B cell (primary cell): ENCODE measurements around the gene RIC1. TPM values are rescaled to one million over a fixed set of nuclear protein-coding genes. Genes with fewer than 3 reads are reported as not detected.

Experiments
- ATAC-seq: fragments of 200-7000 bp; cut with Tn5 transposase; one replicate; pipeline ENCODE4 v1.10.0; 2021; ENCODE audit warnings: low read depth, mild to moderate bottlenecking, moderate number of reproducible peaks, moderate library complexity
- CTCF ChIA-PET: fragments of 350-600 bp; sonication (Branson Sonifier 250); formaldehyde crosslinking; loops from one replicate; lab custom pipeline; 2021; ENCODE audit warnings: antibody characterized with exemption, inconsistent platforms; lab: Charles Lee
- POLR2A ChIA-PET: fragments of 350-600 bp; sonication (Branson Sonifier 250); formaldehyde crosslinking; loops from one replicate; lab custom pipeline; 2021; ENCODE audit warnings: antibody characterized with exemption; lab: Charles Lee
- DNase-seq: peaks from one replicate; pipeline ENCODE4 v3.0.0; 2013
- H2AFZ ChIP-seq: 2 replicates; pipeline ENCODE4 v1.6.1; 2012; ENCODE audit warnings: mild to moderate bottlenecking, low read depth, low read length; ENCODE audit not compliant: insufficient read depth, poor library complexity, severe bottlenecking
- H3K27ac ChIP-seq, 2 donors: 1 replicate in 1 of 2; 2 replicates in 1 of 2; pipeline ENCODE4 v1.5.1; 2012 to 2013; ENCODE audit warnings: low read length in 2 of 2, mild to moderate bottlenecking in 2 of 2, moderate library complexity in 1 of 2
- H3K27me3 ChIP-seq, 4 experiments: fragments of 200-600 bp in 1 of 4; sonication (generic) in 1 of 4; replicated peaks in 1 of 4; 1 replicate in 2 of 4; 2 replicates in 2 of 4; pipeline versions ENCODE4 v1.6.1 to v1.7.0; 2013 to 2016; ENCODE audit warnings: low read length in 3 of 4, mild to moderate bottlenecking in 2 of 4, mixed read lengths in 1 of 4, moderate library complexity in 1 of 4; ENCODE audit not compliant: insufficient read depth in 4 of 4, control insufficient read depth in 3 of 4; ENCODE audit errors: control extremely low read depth in 1 of 4
- H3K36me3 ChIP-seq, 2 experiments: replicated peaks in 1 of 2; 1 replicate in 1 of 2; 2 replicates in 1 of 2; pipeline versions ENCODE4 v1.6.1 to v1.7.1; 2013; ENCODE audit warnings: low read length in 1 of 2; ENCODE audit not compliant: insufficient read depth in 2 of 2, control insufficient read depth in 1 of 2; ENCODE audit errors: control extremely low read depth in 1 of 2, extremely low read depth in 1 of 2
- H3K4me1 ChIP-seq, 2 donors: fragments of 200-600 bp in 1 of 2; sonication (generic) in 1 of 2; 1 replicate in 1 of 2; 2 replicates in 1 of 2; pipeline versions ENCODE4 v1.5.1 to v1.6.1; 2013 to 2017; ENCODE audit warnings: low read length in 2 of 2; ENCODE audit not compliant: control insufficient read depth in 2 of 2, insufficient read depth in 2 of 2
- H3K4me2 ChIP-seq: replicated peaks from 2 replicates; pipeline ENCODE3; 2012; ENCODE audit warnings: mild to moderate bottlenecking, low read depth, low read length; ENCODE audit not compliant: poor library complexity, severe bottlenecking
- H3K4me3 ChIP-seq, 5 experiments: fragments of 200-600 bp in 1 of 5; sonication (generic) in 1 of 5; 1 replicate in 3 of 5; 2 replicates in 2 of 5; pipeline versions ENCODE4 v1.5.1 to v1.7.0; 2011 to 2016; ENCODE audit warnings: low read length in 4 of 5, mild to moderate bottlenecking in 4 of 5, low read depth in 2 of 5, control low read depth in 1 of 5, moderate library complexity in 1 of 5; ENCODE audit not compliant: insufficient read depth in 1 of 5; ENCODE audit errors: control extremely low read depth in 1 of 5, extremely low read depth in 1 of 5
- H3K79me2 ChIP-seq: fragments of 200-600 bp; sonication (generic); one replicate; pipeline ENCODE4 v1.6.0; 2016; ENCODE audit warnings: low read length; ENCODE audit not compliant: control insufficient read depth, insufficient read depth
- H3K9ac ChIP-seq: fragments of 200-600 bp; sonication (generic); 2 replicates; pipeline ENCODE4 v1.6.1; 2017; ENCODE audit warnings: mild to moderate bottlenecking, low read length, moderate library complexity
- H3K9me3 ChIP-seq, 3 donors: one replicate each; pipeline versions ENCODE4 v1.6.1 to v1.7.1; 2013; ENCODE audit warnings: low read length in 2 of 3; ENCODE audit not compliant: control insufficient read depth in 2 of 3, insufficient read depth in 1 of 3; ENCODE audit errors: control extremely low read depth in 1 of 3
- H4K20me1 ChIP-seq: 2 replicates; pipeline ENCODE4 v1.6.0; 2012; ENCODE audit warnings: mild to moderate bottlenecking, low read length; ENCODE audit not compliant: insufficient read depth, control insufficient read depth, poor library complexity, severe bottlenecking
- H3K27ac Mint-ChIP-seq: one replicate; pipeline ENCODE4 v1.8.0; 2021; ENCODE audit warnings: mixed read lengths
- H3K27me3 Mint-ChIP-seq: one replicate; pipeline ENCODE4 v1.8.0; 2021; ENCODE audit warnings: mixed read lengths
- H3K4me1 Mint-ChIP-seq: one replicate; pipeline ENCODE4 v1.8.0; 2021; ENCODE audit warnings: mixed read lengths
- H3K4me3 Mint-ChIP-seq: one replicate; pipeline ENCODE4 v1.8.0; 2021; ENCODE audit warnings: mixed read lengths
- H3K9me3 Mint-ChIP-seq: one replicate; pipeline ENCODE4 v1.8.0; 2022; ENCODE audit warnings: mixed read lengths; ENCODE audit not compliant: insufficient read depth
- CTCF ChIP-seq: fragments of 200-600 bp; IDR thresholded peaks from one replicate; pipeline ENCODE4 v1.8.0; 2022; ENCODE audit warnings: antibody characterized with exemption, mild to moderate bottlenecking
- EZH2 ChIP-seq: IDR thresholded peaks from 2 replicates; pipeline ENCODE4 v1.6.1; 2012; ENCODE audit warnings: borderline replicate concordance, low read depth, mild to moderate bottlenecking, moderate library complexity, low read length; ENCODE audit not compliant: insufficient read depth, poor library complexity, severe bottlenecking
- WGBS: methylation state at CpG from one replicate; pipeline ENCODE4 v1.1.5; 2013; ENCODE audit warnings: missing lambda C conversion rate; ENCODE audit not compliant: insufficient coverage; 5-methylcytosine and 5-hydroxymethylcytosine counted together
- intact Hi-C: fragments of 100-400 bp; cut with micrococcal nuclease; formaldehyde crosslinking; loops from one replicate; pipeline ENCODE4 v1.10.0; 2022
- polyA minus RNA-seq: library from RNA; depleted of rRNA, polyadenylated mRNA; stranded (reverse); fragments of >200 nt; gene quantifications from 2 replicates; pipeline ENCODE4 v1.2.3, GENCODE V29; 2012
- polyA plus RNA-seq: library from polyadenylated mRNA; depleted of rRNA; stranded (reverse); fragments of >200 nt; gene quantifications from 2 replicates; pipeline ENCODE4 v1.2.3, GENCODE V29; 2012
- total RNA-seq, 2 donors: library from RNA; stranded (reverse); fragments of 120-200 nt in 1 of 2; gene quantifications; 1 replicate in 1 of 2; 2 replicates in 1 of 2; pipeline versions ENCODE4 v1.2.3 to v1.2.4, GENCODE V29; 2013 to 2022

Gene RIC1
- total RNA-seq = 58.8 and 58.9 TPM in 2 replicates
- total RNA-seq (2013) = 33.9 TPM
- polyA plus RNA-seq = 20.7 and 26.5 TPM in 2 replicates
- polyA minus RNA-seq = 39.5 and 51.3 TPM in 2 replicates

- peak within 1 kb of the TSS; percentile 82 to 99 (median 92) for H3K4me3 ChIP-seq
- no peaks in the 10 kb centered on the region for H3K27me3 Mint-ChIP-seq
- H3K79me2 ChIP-seq = peaks cover 69% of the 10 kb centered on the region
- peak within 1 kb of the TSS; percentile 98 for H3K4me3 Mint-ChIP-seq
- CTCF ChIA-PET = interaction anchor here (0.7 to 3.3 kb wide), 12 partner anchors 10 to 442 kb away, joined by 3 to 42 read pairs (median 4); partner anchors contain the start of genes CD274 and PLGRKT
- no peaks in the 10 kb centered on the region for H3K9me3 ChIP-seq
- POLR2A ChIA-PET = interaction anchor here (0.5 to 3.0 kb wide), 17 partner anchors 10 to 1129 kb away, joined by 3 to 25 read pairs (median 5); partner anchors contain the start of genes AK3, CD274, KDM4C and PLGRKT
- H3K9ac ChIP-seq = peak within 1 kb of the TSS; percentile 84
- H3K27ac Mint-ChIP-seq = peak within 1 kb of the TSS; percentile 99
- peaks cover 0 to 14% of the 10 kb centered on the region in 2 experiments for H3K36me3 ChIP-seq
- H2AFZ ChIP-seq = peak within 1 kb of the TSS; percentile 84
- no peaks in the 10 kb centered on the region for H3K27me3 ChIP-seq
- WGBS = under 1% methylated on average over 83 of the region's 84 CpGs
- H3K9me3 Mint-ChIP-seq = no peaks in the 10 kb centered on the region
- H3K27ac ChIP-seq = peak within 1 kb of the TSS; percentile 85 to 93
- peaks cover 59% of the 10 kb centered on the region for H3K4me1 Mint-ChIP-seq
- ATAC-seq (peak; percentile 79), DNase-seq (peak; percentile 96)
- peaks cover 52 to 55% of the 10 kb centered on the region in 2 donors for H3K4me1 ChIP-seq
- TF ChIP-seq EZH2 (no peak), CTCF (no peak)
- H4K20me1 ChIP-seq = peaks cover 10% of the 10 kb centered on the region
- intact Hi-C loops = loop anchor here (1.0 to 10.0 kb wide), 10 partner anchors 36 to 1054 kb away; partner anchors contain the start of genes AK3, CDC37L1, ERMP1 and JAK2
- H3K4me2 ChIP-seq = peak within 1 kb of the TSS; percentile 80
Observed at GRCh38 chr9:5628530-5629311, at the start of gene RIC1. Gene RIC1 (plus strand): TSS chr9:5629107. CDS start chr9:5629310, 203 bp downstream.
